Raji (cell line): Measurements from ENCODE around the gene LMX1A.

Experiments
- POLR2A ChIP-seq: IDR thresholded peaks from 2 replicates; pipeline ENCODE4 v1.6.1; 2011; ENCODE audit warnings: low read depth, low read length, control low read depth; ENCODE audit not compliant: insufficient read depth

The LMX1A gene

DNA sequence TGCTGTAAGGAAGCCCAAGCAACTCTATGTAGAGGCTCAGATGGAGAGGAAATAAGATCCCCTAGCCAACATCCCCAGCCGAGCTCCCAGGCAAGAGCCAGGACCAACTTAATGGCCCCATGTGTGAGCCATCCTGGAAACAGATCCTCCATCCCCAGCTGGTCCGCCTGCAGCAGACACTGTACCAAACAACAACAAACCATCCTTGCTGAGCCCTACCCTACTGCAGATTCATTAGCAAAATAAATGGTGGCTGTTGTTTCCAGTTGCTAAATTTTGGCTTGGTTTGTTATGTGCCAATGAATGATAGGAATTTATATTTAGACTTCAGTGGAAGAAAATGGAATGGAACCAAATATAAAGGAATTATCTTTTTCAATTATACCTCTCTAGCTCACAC, 43.9 kb downstream of the LMX1A start:
- no peak for TF ChIP-seq POLR2A

DNA sequence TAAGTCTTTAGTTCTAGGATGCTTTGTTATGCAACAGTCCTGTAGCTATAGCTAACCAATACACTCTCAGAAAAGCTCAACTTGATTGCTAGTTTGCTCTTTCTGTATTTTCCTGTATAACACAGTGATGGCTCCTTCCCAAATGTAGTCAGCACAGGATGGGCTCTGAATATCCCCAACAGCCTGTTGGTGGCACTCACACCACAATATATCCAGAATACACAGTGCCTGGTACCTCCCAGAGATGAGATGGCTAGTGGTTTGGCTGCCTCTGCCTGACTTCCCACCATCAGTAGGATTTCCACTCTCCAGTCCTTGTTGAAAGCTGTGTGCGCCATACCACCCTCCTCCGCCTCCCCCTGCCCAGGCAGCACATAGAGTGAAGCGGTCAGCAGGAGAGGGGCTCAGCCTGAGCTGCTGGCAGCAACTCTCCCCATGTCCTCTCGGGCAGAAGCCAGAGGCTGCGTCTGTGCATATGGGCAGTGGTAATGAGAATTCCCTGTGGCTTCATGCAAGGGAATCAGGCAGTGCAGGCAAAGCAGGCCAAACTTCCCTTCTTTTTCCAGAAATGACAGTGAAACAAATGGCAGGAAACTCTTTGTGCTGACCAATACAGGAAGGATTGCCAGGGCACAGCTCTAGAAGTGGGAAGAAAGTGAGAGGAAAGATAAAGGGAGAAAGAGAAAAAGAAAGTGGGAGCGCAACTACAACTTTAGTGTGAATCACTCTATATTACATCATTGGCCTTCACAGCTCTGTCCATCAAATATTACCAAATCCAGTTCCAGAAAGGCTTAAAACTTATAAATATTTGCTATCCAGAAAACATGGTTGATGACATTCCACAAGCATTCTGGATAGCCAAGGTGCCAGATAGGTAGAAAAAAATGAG, 49.7 kb downstream of the LMX1A start:
- no peak for TF ChIP-seq POLR2A

DNA sequence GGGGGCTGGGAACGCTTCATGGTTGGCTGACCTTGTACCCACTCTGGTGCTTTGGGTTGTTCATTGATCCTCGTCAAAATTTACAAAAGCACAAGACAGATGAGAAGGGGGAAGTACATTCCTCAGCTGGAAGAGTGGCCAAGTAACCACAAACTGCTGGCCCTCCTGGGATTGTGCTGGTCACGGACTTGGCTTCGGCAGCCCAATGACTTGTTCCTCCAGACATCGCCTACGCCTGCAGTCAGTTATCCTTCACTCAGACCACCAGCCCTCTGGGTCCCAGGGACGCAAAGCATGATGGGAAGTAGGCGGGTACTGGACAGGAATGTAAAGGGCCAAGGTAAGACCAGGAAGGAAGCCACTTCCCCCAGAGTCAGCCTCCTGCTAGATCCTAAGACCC, 53.1 kb downstream of the LMX1A start:
- no peak for TF ChIP-seq POLR2A

DNA sequence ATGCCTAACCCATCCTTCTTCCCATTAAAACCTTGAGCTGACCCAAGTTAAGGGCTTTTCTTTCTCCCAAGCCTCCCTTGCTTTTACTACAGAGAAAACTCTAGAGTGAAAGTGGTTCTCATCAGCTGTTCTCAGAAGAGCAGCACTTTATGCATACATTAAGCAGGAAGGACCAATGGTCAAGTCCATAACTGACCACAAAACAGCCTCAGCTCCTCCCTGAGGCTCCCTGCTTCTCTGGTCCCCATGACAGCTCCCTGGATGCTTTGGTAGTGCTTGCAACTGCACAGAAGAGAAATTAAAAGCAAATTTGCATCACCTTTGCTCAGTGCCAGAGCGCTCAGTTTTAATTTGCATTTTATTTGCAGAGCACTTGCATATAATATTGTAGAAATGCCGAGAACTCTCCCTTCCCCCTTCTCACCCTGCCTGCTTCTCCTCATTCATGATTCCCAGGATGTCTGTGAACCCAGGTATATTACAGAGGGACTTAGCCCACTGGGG, 56.1 kb downstream of the LMX1A start:
- TF ChIP-seq POLR2A = no peak

- no peak for TF ChIP-seq POLR2A
Observed at GRCh38 chr1:165298203-165298820, 58.2 kb downstream of the LMX1A start.

- no peak for TF ChIP-seq POLR2A
Observed at GRCh38 chr1:165296205-165296604, 60.3 kb downstream of the LMX1A start.

DNA sequence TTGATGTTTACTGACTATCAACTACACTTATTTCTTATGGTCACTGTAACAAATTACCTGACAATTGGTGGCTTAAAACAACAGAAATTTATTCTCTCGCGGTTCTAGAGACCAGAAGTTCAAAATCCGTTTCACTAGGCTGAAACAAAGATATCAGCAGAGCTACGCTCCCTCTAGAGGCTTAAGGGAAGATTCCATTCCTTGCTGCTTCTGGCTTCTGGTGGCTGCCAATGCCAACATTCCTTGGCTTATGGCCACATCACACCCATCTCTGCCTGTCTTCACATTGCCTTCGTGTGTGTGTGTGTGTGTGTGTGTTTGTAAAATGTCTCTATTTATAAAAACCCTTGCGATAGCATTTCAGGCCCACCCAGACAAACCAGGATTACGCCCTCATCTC, 66.4 kb downstream of the LMX1A start:
- no peak for TF ChIP-seq POLR2A

- no peak for TF ChIP-seq POLR2A
Observed at GRCh38 chr1:165289556-165289955, 67.0 kb downstream of the LMX1A start.

GRCh38 chr1:165288350-165289120, 68.0 kb downstream of the LMX1A start:
- no peak for TF ChIP-seq POLR2A

DNA sequence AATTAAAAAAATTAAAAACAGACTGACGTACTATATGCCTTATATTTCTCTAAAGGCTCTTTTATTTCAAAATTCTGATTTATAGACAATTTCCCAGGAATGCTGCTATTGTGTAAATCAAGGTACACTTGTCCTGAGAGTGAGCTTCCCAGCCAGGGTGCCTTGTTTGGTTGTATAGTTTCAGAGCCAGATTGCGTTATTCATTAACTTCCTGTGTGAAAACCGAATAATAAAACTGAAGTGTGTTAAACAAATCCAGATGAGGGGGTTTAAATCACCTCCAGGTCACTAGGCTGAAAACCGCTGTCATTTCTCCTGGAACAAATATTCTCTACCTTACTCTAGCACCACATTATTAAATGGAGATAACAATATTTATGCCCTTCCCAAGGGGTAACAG, 68.7 kb downstream of the LMX1A start:
- TF ChIP-seq POLR2A = no peak

- TF ChIP-seq POLR2A = no peak
Observed at GRCh38 chr1:165287329-165287728, 69.2 kb downstream of the LMX1A start.

DNA sequence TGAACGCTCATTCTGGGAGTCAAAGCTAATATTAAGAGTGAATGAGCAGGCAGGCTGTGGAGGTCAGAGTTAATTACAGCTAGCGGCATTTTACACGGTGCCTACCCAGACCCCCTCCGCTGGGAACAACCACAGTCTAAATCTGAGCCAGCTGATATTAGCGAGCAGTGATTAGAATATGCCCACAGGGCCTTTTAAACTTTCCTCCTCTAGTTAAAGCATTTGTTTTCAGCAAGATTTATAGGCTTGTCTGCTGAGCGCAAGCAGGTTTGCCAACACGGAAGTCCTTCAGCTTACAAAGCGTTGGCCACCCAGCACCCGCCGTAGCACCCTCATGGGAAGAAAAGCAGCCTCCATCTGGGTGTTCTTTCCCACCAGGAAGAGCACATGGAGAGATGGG, 72.1 kb downstream of the LMX1A start:
- no peak for TF ChIP-seq POLR2A

GRCh38 chr1:165281207-165281901, 75.2 kb downstream of the LMX1A start:
- TF ChIP-seq POLR2A = no peak

- TF ChIP-seq POLR2A = no peak
Observed at GRCh38 chr1:165279882-165280281, 76.6 kb downstream of the LMX1A start.

DNA sequence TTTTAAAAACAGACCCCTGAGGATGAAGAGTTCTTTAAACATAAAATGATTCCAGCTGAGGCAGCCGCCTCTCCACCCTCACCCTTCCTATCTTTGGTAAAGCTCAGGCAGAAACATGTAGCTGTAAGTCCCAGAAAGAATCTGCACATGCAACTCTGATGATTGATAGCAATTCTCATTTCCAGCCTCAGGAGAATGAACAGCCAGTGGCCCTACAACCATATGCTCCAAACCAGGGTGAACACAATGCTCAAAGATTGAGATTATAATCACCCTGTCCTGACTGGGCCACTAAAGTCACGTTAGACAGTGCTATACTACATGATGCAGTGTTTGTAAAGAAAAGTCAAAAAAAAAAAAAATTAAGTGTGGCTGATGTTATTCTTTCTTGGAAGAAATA, 80.2 kb downstream of the LMX1A start:
- no peak for TF ChIP-seq POLR2A

DNA sequence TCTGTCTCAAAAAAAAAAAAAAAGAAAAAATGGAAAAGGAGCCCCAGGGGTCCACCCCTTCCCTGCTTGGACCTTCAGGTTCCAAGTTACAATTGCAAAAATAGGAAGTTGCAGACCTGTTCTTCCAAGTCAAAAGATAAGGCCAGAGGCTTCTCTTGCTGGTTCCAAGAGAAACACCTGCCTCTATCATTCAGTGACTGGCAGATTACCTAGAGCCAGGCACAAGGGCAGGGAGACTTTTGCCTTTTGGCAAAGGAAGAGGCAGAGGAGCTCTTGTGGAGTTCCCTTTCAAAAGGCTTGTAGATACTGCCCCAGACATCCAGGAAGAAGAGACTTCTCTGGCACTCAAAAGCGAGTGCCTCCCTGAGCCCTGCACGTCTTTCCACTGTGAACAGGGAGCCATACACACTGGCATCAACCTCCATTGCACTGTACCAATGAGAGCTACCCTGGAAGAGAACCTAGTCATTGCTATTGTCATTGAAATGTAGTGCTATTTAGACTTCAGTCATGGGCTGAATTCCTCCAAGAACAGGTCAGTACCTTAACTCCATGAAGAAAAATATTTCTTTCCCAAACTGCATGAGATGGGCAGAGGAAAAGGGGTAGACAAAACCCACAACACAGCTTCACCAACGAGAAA, 91.2 kb downstream of the LMX1A start:
- no peak for TF ChIP-seq POLR2A
